ENCODE data around the gene SLC25A22.

Gene SLC25A22

DNA sequence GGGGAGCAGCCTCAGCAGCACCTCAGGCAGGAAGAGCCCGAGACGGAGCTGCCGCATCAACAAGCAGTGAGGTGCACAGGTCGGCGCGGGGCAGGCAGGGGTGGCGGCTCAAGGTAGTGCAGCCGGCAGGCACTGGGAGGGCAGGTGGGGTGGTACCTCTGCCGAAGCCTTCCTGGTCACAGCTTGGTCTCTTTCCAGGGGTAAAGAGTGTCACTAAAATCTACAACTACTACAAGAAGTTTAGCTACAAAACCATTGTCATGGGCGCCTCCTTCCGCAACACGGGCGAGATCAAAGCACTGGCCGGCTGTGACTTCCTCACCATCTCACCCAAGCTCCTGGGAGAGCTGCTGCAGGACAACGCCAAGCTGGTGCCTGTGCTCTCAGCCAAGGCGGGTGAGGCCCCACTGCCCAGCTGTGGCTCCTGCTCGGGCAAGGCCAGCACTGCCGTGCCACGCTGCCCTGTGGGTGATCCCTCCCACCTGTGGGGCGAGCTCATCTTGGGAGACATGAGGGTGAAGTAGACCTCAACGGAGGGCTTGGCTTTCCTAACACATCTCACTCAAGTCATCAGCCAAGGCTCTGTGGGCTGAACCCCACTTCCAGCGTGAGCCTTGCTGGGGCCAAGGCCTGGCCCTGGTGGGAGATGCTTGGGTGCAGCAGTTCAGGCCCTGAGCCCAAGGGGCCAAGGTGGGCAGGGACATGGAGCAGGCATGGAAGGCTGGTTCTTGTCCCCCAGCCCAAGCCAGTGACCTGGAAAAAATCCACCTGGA is 34.3 kb downstream of the SLC25A22 start:
- H3K4me3 ChIP-seq (ENCODE audit: low read depth, low read length) = no peak overlapping the region
- no peak overlapping the region for H4K12ac ChIP-seq (ENCODE audit: low read depth, low read length)
- no peak overlapping the region for H4K8ac ChIP-seq (ENCODE audit: low read depth, low read length)
- no peak overlapping the region for H3K4me2 ChIP-seq (ENCODE audit: low read length)
- H2AFZ ChIP-seq (ENCODE audit: insufficient read depth, low read length, poor library complexity) = no peak overlapping the region
- no peak overlapping the region for H3K23ac ChIP-seq (ENCODE audit: low read length)
- DNase-seq = no peak
- no peaks in the 10 kb centered on the region for H3K4me1 ChIP-seq (ENCODE audit: control insufficient read depth in 1 of 2, insufficient read depth in 2 of 2, low read length in 2 of 2)
- no CpG with 5 or more reads among the region's 22 CpGs for WGBS (ENCODE audit: extremely low coverage, insufficient coverage, insufficient read length)
- H3K9me3 ChIP-seq (ENCODE audit: insufficient read depth, low read depth, low read length) = no peaks in the 10 kb centered on the region
- no peak overlapping the region for H3K18ac ChIP-seq (ENCODE audit: low read length)
- H3K9ac ChIP-seq (ENCODE audit: low read length) = no peak overlapping the region
- H3K27me3 ChIP-seq (ENCODE audit: insufficient read depth, low read length) = no peaks in the 10 kb centered on the region
- no peak overlapping the region for H3K27ac ChIP-seq (ENCODE audit: low read depth, low read length)
- no peak overlapping the region for H3K14ac ChIP-seq (ENCODE audit: low read length)
- no peaks in the 10 kb centered on the region for H3K79me2 ChIP-seq (ENCODE audit: control insufficient read depth, insufficient read depth, low read length, poor library complexity)
- no peaks in the 10 kb centered on the region for H3K79me1 ChIP-seq (ENCODE audit: low read length)
- peaks cover 74 to 76% of the 10 kb centered on the region in 2 experiments for H3K36me3 ChIP-seq (ENCODE audit: control insufficient read depth in 1 of 2, insufficient read depth in 2 of 2, low read length in 2 of 2)
- no peak overlapping the region for H4K91ac ChIP-seq (ENCODE audit: low read depth, low read length)
- no peak overlapping the region for H3K4ac ChIP-seq (ENCODE audit: low read depth, low read length)
- H2BK5ac ChIP-seq (ENCODE audit: low read depth, low read length, poor library complexity) = no peak overlapping the region
- H2BK120ac ChIP-seq (ENCODE audit: insufficient read depth, low read length, poor library complexity) = no peak overlapping the region
- H2BK12ac ChIP-seq (ENCODE audit: low read length) = no peak overlapping the region
- H2AK5ac ChIP-seq (ENCODE audit: low read length) = no peak overlapping the region

DNA sequence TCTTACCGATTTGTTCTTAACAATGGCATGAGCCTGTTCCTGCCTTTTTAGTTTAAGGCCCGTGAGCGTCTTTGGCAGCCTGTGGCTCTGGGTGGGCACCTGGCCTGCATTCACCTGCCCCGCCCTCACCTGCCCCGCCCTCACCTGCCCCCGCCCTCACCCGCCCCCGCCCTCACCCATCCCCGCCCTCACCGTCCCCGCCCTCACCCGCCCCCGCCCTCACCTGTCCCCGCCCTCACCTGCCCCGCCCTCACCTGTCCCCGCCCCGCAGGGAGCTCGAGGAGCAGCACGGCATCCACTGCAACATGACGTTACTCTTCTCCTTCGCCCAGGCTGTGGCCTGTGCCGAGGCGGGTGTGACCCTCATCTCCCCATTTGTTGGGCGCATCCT is 35.0 kb downstream of the SLC25A22 start:
- H2BK12ac ChIP-seq (ENCODE audit: low read length) = no peak overlapping the region
- H3K36me3 ChIP-seq (ENCODE audit: control insufficient read depth in 1 of 2, insufficient read depth in 2 of 2, low read length in 2 of 2) = peaks cover 74 to 77% of the 10 kb centered on the region in 2 experiments
- H2BK5ac ChIP-seq (ENCODE audit: low read depth, low read length, poor library complexity) = no peak overlapping the region
- H3K4me1 ChIP-seq (ENCODE audit: control insufficient read depth in 1 of 2, insufficient read depth in 2 of 2, low read length in 2 of 2) = no peaks in the 10 kb centered on the region
- DNase-seq = peak in 1 of 2 donors; percentile 57
- no peak overlapping the region for H4K12ac ChIP-seq (ENCODE audit: low read depth, low read length)
- no peaks in the 10 kb centered on the region for H3K79me2 ChIP-seq (ENCODE audit: control insufficient read depth, insufficient read depth, low read length, poor library complexity)
- no peak overlapping the region for H3K4ac ChIP-seq (ENCODE audit: low read depth, low read length)
- no peak overlapping the region for H3K23ac ChIP-seq (ENCODE audit: low read length)
- H3K9ac ChIP-seq (ENCODE audit: low read length) = no peak overlapping the region
- no peaks in the 10 kb centered on the region for H3K27me3 ChIP-seq (ENCODE audit: insufficient read depth, low read length)
- no peak overlapping the region for H3K27ac ChIP-seq (ENCODE audit: low read depth, low read length)
- no peak overlapping the region for H2BK120ac ChIP-seq (ENCODE audit: insufficient read depth, low read length, poor library complexity)
- H2AFZ ChIP-seq (ENCODE audit: insufficient read depth, low read length, poor library complexity) = no peak overlapping the region
- no peak overlapping the region for H3K18ac ChIP-seq (ENCODE audit: low read length)
- no CpG with 5 or more reads among the region's 24 CpGs for WGBS (ENCODE audit: extremely low coverage, insufficient coverage, insufficient read length)
- H3K4me3 ChIP-seq (ENCODE audit: low read depth, low read length) = no peak overlapping the region
- H3K14ac ChIP-seq (ENCODE audit: low read length) = no peak overlapping the region
- no peak overlapping the region for H3K4me2 ChIP-seq (ENCODE audit: low read length)
- H4K8ac ChIP-seq (ENCODE audit: low read depth, low read length) = no peak overlapping the region
- H3K9me3 ChIP-seq (ENCODE audit: insufficient read depth, low read depth, low read length) = no peaks in the 10 kb centered on the region
- H2AK5ac ChIP-seq (ENCODE audit: low read length) = no peak overlapping the region
- H4K91ac ChIP-seq (ENCODE audit: low read depth, low read length) = no peak overlapping the region
- H3K79me1 ChIP-seq (ENCODE audit: low read length) = no peaks in the 10 kb centered on the region

DNA sequence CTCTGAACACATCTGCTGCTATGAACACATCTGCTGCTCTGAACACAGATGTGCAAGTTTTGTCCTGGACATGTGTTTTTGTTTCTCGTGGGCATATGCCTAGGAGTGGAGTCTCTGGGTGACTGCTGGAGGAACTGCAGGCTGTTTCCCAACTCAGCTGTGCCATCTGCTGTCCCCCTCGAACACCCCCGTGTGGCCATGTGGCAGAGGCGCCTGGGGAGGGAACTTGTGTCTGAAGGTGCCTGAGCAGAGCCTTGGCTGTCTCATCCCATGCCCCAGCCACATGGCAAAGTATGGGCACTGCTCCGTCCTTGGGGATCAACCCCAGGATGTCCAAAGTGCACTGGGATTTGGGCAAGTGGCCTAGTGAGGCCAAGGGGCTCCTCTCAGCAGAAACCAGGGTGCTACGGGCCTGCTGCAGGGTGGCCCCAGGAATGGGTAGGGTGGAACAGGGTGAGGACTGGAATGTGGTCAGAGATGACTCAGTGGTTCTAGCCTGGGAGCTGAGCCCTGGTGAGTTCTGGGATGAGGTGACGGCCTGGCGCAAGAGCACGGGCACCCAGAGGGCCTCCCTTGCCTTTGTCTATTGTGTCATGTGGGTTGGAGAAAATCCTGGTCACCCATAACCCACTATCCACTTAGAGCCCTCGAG is 35.5 kb downstream of the SLC25A22 start:
- no peak overlapping the region for H3K9ac ChIP-seq (ENCODE audit: low read length)
- no peaks in the 10 kb centered on the region for H3K4me1 ChIP-seq (ENCODE audit: control insufficient read depth in 1 of 2, insufficient read depth in 2 of 2, low read length in 2 of 2)
- H4K8ac ChIP-seq (ENCODE audit: low read depth, low read length) = no peak overlapping the region
- no peak overlapping the region for H3K4me3 ChIP-seq (ENCODE audit: low read depth, low read length)
- no peaks in the 10 kb centered on the region for H3K27me3 ChIP-seq (ENCODE audit: insufficient read depth, low read length)
- H3K27ac ChIP-seq (ENCODE audit: low read depth, low read length) = no peak overlapping the region
- H2AFZ ChIP-seq (ENCODE audit: insufficient read depth, low read length, poor library complexity) = no peak overlapping the region
- H3K36me3 ChIP-seq (ENCODE audit: control insufficient read depth in 1 of 2, insufficient read depth in 2 of 2, low read length in 2 of 2) = peaks cover 76 to 77% of the 10 kb centered on the region in 2 experiments
- no peak overlapping the region for H2AK5ac ChIP-seq (ENCODE audit: low read length)
- H2BK12ac ChIP-seq (ENCODE audit: low read length) = no peak overlapping the region
- H3K18ac ChIP-seq (ENCODE audit: low read length) = no peak overlapping the region
- H3K79me1 ChIP-seq (ENCODE audit: low read length) = no peaks in the 10 kb centered on the region
- H3K9me3 ChIP-seq (ENCODE audit: insufficient read depth, low read depth, low read length) = no peaks in the 10 kb centered on the region
- no peak overlapping the region for H3K4ac ChIP-seq (ENCODE audit: low read depth, low read length)
- no peak overlapping the region for H4K91ac ChIP-seq (ENCODE audit: low read depth, low read length)
- H3K4me2 ChIP-seq (ENCODE audit: low read length) = no peak overlapping the region
- DNase-seq = peak; percentile 42 to 61
- H3K79me2 ChIP-seq (ENCODE audit: control insufficient read depth, insufficient read depth, low read length, poor library complexity) = no peaks in the 10 kb centered on the region
- no peak overlapping the region for H3K23ac ChIP-seq (ENCODE audit: low read length)
- no peak overlapping the region for H4K12ac ChIP-seq (ENCODE audit: low read depth, low read length)
- H3K14ac ChIP-seq (ENCODE audit: low read length) = no peak overlapping the region
- no peak overlapping the region for H2BK5ac ChIP-seq (ENCODE audit: low read depth, low read length, poor library complexity)
- no CpG with 5 or more reads among the region's 10 CpGs for WGBS (ENCODE audit: extremely low coverage, insufficient coverage, insufficient read length)
- H2BK120ac ChIP-seq (ENCODE audit: insufficient read depth, low read length, poor library complexity) = no peak overlapping the region

DNA sequence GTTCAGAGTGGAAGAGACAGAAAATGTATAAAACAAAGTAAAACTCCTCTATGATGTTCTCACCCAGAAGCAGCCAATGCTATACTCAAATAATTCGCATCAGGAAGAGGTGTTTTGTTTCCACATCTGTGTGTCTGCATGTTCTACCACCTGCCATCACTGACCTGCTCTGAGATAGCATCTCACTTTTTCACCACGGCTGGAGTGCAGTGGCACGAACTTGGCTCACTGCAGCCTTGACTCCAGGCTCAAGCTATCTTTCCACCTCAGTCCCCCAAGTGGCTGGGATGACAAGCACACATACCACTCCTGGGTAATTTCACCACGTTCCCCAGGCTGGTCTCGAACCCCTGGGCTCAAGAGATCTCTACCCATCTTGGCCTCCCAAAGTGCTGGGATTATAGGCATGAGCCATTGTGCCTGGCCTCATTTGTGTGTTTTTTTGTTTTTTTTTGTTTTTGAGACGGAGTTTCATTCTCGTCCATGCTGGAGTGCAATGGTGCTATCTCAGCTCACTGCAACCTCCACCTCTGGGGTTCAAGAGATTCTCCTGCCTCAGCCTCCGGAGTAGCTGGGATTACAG is 36.5 kb downstream of the SLC25A22 start:
- H2AFZ ChIP-seq (ENCODE audit: insufficient read depth, low read length, poor library complexity) = no peak overlapping the region
- H2AK5ac ChIP-seq (ENCODE audit: low read length) = no peak overlapping the region
- H4K12ac ChIP-seq (ENCODE audit: low read depth, low read length) = no peak overlapping the region
- no peak overlapping the region for H3K9ac ChIP-seq (ENCODE audit: low read length)
- H3K4me2 ChIP-seq (ENCODE audit: low read length) = no peak overlapping the region
- no peak overlapping the region for H3K27ac ChIP-seq (ENCODE audit: low read depth, low read length)
- H3K4ac ChIP-seq (ENCODE audit: low read depth, low read length) = no peak overlapping the region
- no peak overlapping the region for H2BK5ac ChIP-seq (ENCODE audit: low read depth, low read length, poor library complexity)
- no peaks in the 10 kb centered on the region for H3K79me1 ChIP-seq (ENCODE audit: low read length)
- no peak overlapping the region for H4K8ac ChIP-seq (ENCODE audit: low read depth, low read length)
- peaks cover 76% of the 10 kb centered on the region in 2 experiments for H3K36me3 ChIP-seq (ENCODE audit: control insufficient read depth in 1 of 2, insufficient read depth in 2 of 2, low read length in 2 of 2)
- H3K27me3 ChIP-seq (ENCODE audit: insufficient read depth, low read length) = no peaks in the 10 kb centered on the region
- no peaks in the 10 kb centered on the region for H3K79me2 ChIP-seq (ENCODE audit: control insufficient read depth, insufficient read depth, low read length, poor library complexity)
- H3K23ac ChIP-seq (ENCODE audit: low read length) = no peak overlapping the region
- H3K9me3 ChIP-seq (ENCODE audit: insufficient read depth, low read depth, low read length) = no peaks in the 10 kb centered on the region
- no peaks in the 10 kb centered on the region for H3K4me1 ChIP-seq (ENCODE audit: control insufficient read depth in 1 of 2, insufficient read depth in 2 of 2, low read length in 2 of 2)
- no peak for DNase-seq
- H2BK120ac ChIP-seq (ENCODE audit: insufficient read depth, low read length, poor library complexity) = no peak overlapping the region
- H3K4me3 ChIP-seq (ENCODE audit: low read depth, low read length) = no peak overlapping the region
- no peak overlapping the region for H3K14ac ChIP-seq (ENCODE audit: low read length)
- H2BK12ac ChIP-seq (ENCODE audit: low read length) = no peak overlapping the region
- H4K91ac ChIP-seq (ENCODE audit: low read depth, low read length) = no peak overlapping the region
- H3K18ac ChIP-seq (ENCODE audit: low read length) = no peak overlapping the region
- no CpG with 5 or more reads among the region's 8 CpGs for WGBS (ENCODE audit: extremely low coverage, insufficient coverage, insufficient read length)

All from trophoblast cell (in vitro differentiated cells and primary cell).